ENCODE results near the gene ADK.

DNA sequence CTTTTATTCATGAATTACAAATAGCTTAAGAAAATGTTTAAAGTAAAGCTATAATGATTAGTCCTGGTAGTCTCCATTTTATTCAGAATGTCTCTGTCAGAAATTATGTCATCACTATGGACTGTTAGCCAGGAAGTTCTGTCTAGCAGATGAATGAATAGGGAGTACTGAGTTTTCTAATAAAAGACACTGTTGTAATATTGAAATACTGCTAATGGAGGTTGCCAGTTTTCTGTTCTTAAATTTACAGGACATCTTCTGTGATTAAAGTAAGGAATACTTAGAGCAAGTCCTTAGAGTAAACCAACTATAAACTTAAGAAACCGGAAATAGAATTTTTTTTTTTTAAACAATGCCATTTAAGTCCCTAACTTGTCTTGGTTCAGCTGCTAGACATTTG lies 309.8 kb downstream of the ADK start:
- TF ChIP-seq, protein P1, sequence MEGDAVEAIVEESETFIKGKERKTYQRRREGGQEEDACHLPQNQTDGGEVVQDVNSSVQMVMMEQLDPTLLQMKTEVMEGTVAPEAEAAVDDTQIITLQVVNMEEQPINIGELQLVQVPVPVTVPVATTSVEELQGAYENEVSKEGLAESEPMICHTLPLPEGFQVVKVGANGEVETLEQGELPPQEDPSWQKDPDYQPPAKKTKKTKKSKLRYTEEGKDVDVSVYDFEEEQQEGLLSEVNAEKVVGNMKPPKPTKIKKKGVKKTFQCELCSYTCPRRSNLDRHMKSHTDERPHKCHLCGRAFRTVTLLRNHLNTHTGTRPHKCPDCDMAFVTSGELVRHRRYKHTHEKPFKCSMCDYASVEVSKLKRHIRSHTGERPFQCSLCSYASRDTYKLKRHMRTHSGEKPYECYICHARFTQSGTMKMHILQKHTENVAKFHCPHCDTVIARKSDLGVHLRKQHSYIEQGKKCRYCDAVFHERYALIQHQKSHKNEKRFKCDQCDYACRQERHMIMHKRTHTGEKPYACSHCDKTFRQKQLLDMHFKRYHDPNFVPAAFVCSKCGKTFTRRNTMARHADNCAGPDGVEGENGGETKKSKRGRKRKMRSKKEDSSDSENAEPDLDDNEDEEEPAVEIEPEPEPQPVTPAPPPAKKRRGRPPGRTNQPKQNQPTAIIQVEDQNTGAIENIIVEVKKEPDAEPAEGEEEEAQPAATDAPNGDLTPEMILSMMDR (IDR thresholded peaks at IDR 0.05): no peak
- TF ChIP-seq POLR2A (IDR thresholded peaks at IDR 0.05): no peak

Measured in heart left ventricle (tissue), 13 donors.